SU-DHL-6 (cell line): ENCODE data around the gene NAV2.

ENCODE experiments used
- H2AFZ ChIP-seq: fragments of 200-600 bp; sonication (generic); 2 replicates; pipeline ENCODE4 v1.6.1; 2014; ENCODE audit warnings: low read depth, mild to moderate bottlenecking, moderate library complexity, mixed read lengths, antibody characterized with exemption, low read length; ENCODE audit not compliant: severe bottlenecking
- H3F3A ChIP-seq: fragments of 200-600 bp; shearing (Covaris generic); 2 replicates; pipeline ENCODE4 v1.6.0; 2016; ENCODE audit warnings: antibody characterized with exemption, mild to moderate bottlenecking; ENCODE audit not compliant: insufficient read depth
- H3K27ac ChIP-seq: fragments of 200-600 bp; sonication (generic); 2 replicates; pipeline ENCODE4 v1.5.1; 2016; ENCODE audit warnings: low read depth, mild to moderate bottlenecking, low read length, moderate library complexity, mixed read lengths
- H3K27me3 ChIP-seq: fragments of 200-600 bp; sonication (generic), shearing (Covaris generic); 2 replicates; pipeline ENCODE4 v1.6.0; 2014; ENCODE audit warnings: mild to moderate bottlenecking, low read length
- H3K36me3 ChIP-seq: fragments of 200-600 bp; sonication (generic); 2 replicates; pipeline ENCODE4 v1.6.1; 2014; ENCODE audit warnings: mild to moderate bottlenecking, low read length, mixed read lengths
- H3K4me2 ChIP-seq: fragments of 300-600, 200-600 bp; shearing (Covaris generic), sonication (generic); 2 replicates; pipeline ENCODE4 v1.6.0; 2014; ENCODE audit warnings: low read length, low read depth, mild to moderate bottlenecking; ENCODE audit not compliant: poor library complexity, severe bottlenecking
- H3K4me3 ChIP-seq: fragments of 200-600 bp; sonication (generic); 2 replicates; pipeline ENCODE4 v1.5.1; 2014; ENCODE audit warnings: antibody characterized with exemption, low read length, mild to moderate bottlenecking, mixed read lengths; ENCODE audit not compliant: insufficient read depth, poor library complexity, severe bottlenecking
- H3K79me2 ChIP-seq: fragments of 200-600 bp; sonication (generic); 2 replicates; pipeline ENCODE4 v1.6.1; 2014; ENCODE audit warnings: mild to moderate bottlenecking, low read length, moderate library complexity; ENCODE audit not compliant: insufficient read depth
- H3K9ac ChIP-seq: fragments of 200-600 bp; sonication (generic); 2 replicates; pipeline ENCODE4 v1.7.0; 2014; ENCODE audit warnings: mild to moderate bottlenecking, low read length
- H3K9me2 ChIP-seq: fragments of 200-600 bp; sonication (generic); replicated peaks from 2 replicates; pipeline ENCODE4 v1.6.1; 2014; ENCODE audit warnings: low read length; ENCODE audit not compliant: insufficient read depth
- H3K9me3 ChIP-seq: fragments of 200-600 bp; sonication (generic); 2 replicates; pipeline ENCODE4 v1.6.1; 2014; ENCODE audit warnings: low read length, mixed read lengths; ENCODE audit not compliant: insufficient read depth
- H4K20me1 ChIP-seq: fragments of 200-600 bp; sonication (generic); 2 replicates; pipeline ENCODE4 v1.6.1; 2014; ENCODE audit warnings: low read depth, mild to moderate bottlenecking, antibody characterized with exemption, low read length, moderate library complexity, mixed read lengths
- EZH2phosphoT487 ChIP-seq: fragments of 200-600 bp; sonication (generic), shearing (Covaris generic); conservative IDR thresholded peaks from 2 replicates; pipeline ENCODE4 v1.6.1; 2018; ENCODE audit warnings: mild to moderate bottlenecking, antibody characterized with exemption, low read length, moderate library complexity, mixed read lengths
- TF ChIP-seq, protein P1 (sequence below): fragments of 200-600 bp; sonication (generic); IDR thresholded peaks from one replicate; pipeline ENCODE4 v1.5.1; 2017; ENCODE audit warnings: antibody characterized with exemption, mild to moderate bottlenecking, low read length, moderate library complexity; ENCODE audit not compliant: insufficient read depth, poor library complexity, severe bottlenecking

NAV2 gene

DNA sequence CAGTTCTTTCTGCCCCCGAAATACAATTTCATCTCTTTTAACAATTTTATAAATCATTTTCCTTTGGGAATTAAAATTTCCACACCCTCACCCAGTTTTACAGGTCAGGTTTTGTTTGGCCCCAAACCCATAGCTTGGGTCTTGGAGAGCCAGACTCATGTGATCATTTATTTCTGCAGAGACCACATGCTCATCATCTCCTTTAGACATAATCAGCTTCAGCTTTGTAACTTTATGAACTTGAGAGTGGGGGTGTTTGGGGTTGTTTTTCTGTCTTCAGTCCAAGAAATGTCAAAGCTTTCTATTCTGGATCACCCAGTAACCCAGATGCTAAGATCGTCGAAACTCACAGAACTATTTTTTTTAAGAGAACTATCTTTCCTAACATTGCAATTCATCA is 376.7 kb downstream of the NAV2 start:
- Histone ChIP-seq H2AFZ (no peak overlapping the region), H3K9me3 (no peaks in the 10 kb centered on the region), H3K36me3 (no peaks in the 10 kb centered on the region), H3F3A (no peaks in the 10 kb centered on the region; the same call in 1 of the 2 replicates), H3K79me2 (no peaks in the 10 kb centered on the region), H3K27ac (peak overlapping the region; percentile 51), H4K20me1 (no peaks in the 10 kb centered on the region), H3K9ac (no peak overlapping the region), H3K4me3 (no peak overlapping the region), H3K9me2 (no peaks in the 10 kb centered on the region), H3K27me3 (no peaks in the 10 kb centered on the region), H3K4me2 (peak overlapping the region; percentile 32)
- no peak for TF ChIP-seq EZH2phosphoT487
- TF ChIP-seq, protein P1, sequence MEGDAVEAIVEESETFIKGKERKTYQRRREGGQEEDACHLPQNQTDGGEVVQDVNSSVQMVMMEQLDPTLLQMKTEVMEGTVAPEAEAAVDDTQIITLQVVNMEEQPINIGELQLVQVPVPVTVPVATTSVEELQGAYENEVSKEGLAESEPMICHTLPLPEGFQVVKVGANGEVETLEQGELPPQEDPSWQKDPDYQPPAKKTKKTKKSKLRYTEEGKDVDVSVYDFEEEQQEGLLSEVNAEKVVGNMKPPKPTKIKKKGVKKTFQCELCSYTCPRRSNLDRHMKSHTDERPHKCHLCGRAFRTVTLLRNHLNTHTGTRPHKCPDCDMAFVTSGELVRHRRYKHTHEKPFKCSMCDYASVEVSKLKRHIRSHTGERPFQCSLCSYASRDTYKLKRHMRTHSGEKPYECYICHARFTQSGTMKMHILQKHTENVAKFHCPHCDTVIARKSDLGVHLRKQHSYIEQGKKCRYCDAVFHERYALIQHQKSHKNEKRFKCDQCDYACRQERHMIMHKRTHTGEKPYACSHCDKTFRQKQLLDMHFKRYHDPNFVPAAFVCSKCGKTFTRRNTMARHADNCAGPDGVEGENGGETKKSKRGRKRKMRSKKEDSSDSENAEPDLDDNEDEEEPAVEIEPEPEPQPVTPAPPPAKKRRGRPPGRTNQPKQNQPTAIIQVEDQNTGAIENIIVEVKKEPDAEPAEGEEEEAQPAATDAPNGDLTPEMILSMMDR: no peak

DNA sequence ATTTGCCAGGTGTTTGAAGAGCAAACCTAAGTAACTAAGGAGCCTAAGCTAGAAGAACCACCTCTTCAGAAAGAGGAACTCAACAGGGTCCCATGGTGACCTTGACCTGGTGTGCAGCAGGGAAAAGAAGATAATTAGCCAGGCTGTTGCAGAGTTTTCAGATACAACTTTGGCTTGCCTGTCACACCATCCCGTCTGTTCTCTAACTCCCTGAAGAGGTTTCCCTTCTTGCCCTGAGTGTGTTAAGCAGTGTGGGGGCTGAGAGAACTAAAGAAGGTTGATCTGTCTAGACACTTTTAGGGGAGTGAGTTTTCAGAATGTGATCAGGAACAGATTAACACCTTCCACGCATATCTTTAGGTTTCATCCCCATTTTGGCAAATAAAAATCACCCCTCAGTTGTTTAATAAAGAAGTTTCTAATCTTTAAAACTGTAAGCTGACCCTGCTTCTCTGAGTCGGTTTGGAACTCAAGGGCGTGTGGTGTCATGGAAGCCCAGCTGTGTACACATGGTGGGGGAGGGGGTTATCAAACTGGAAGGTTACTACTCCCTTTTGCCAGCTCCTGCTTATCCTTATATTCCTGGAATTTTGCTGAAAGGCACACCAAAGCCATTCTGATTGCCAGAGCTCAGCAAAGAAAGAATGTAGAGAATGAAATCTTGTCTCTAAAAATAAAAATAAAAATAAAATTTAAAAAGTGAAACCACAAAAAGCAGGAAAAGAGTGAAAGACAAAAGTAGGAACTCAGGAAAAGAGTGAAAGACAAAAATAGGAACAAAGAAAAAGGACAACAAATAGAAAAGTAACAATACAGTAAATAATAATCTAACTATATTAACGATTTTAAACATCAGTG is 377.4 kb downstream of the NAV2 start:
- TF ChIP-seq EZH2phosphoT487: no peak
- TF ChIP-seq, protein P1: no peak
- H3F3A ChIP-seq: no peaks in the 10 kb centered on the region; the same call in 1 of the 2 replicates
- H3K36me3 ChIP-seq: no peaks in the 10 kb centered on the region
- no peaks in the 10 kb centered on the region for H3K9me2 ChIP-seq
- no peaks in the 10 kb centered on the region for H3K9me3 ChIP-seq
- H3K4me2 ChIP-seq: peak overlapping the region; percentile 32
- no peak overlapping the region for H2AFZ ChIP-seq
- H3K79me2 ChIP-seq: no peaks in the 10 kb centered on the region
- H3K9ac ChIP-seq: no peak overlapping the region
- H3K4me3 ChIP-seq: no peak overlapping the region
- H3K27me3 ChIP-seq: no peaks in the 10 kb centered on the region
- H3K27ac ChIP-seq: peak overlapping the region; percentile 51
- H4K20me1 ChIP-seq: no peaks in the 10 kb centered on the region

DNA sequence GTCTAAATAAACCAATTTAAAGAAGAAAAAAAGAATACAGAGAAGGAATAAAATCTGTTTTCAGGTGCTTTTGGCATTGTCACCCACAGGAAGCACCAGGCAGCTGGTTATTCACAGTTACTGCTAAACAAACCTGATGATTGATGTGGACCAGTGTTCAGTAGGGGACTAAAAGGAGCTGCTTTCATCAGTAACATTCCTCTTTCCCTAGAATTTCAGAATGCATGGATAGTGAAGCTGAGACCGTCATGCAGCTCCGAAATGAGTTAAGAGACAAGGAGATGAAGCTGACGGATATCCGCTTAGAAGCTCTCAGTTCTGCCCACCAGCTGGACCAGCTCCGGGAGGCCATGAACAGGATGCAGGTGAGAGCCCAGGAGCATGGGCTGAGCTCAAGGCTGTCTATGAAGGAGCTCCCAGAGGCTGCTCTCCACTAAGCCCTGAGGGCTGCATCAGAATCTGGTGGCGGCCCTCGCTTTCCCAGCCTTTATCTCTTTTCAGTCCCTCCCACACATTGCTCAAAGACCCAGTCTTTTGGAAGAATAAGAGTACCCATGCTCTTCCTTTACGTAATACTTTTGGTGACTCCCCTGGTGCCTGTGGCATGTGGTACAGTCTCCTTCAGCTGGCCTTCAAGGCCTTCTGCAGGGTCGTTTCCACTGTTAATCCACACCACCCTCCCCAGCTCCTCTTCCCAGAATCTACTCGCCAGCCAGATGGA is 378.2 kb downstream of the NAV2 start:
- H3F3A ChIP-seq: no peaks in the 10 kb centered on the region; the same call in 1 of the 2 replicates
- no peak overlapping the region for H3K4me3 ChIP-seq
- no peaks in the 10 kb centered on the region for H3K79me2 ChIP-seq
- H3K9me2 ChIP-seq: no peaks in the 10 kb centered on the region
- no peaks in the 10 kb centered on the region for H4K20me1 ChIP-seq
- no peaks in the 10 kb centered on the region for H3K36me3 ChIP-seq
- H3K9me3 ChIP-seq: no peaks in the 10 kb centered on the region
- H3K27me3 ChIP-seq: no peaks in the 10 kb centered on the region
- TF ChIP-seq, protein P1: no peak
- no peak for TF ChIP-seq EZH2phosphoT487
- H3K4me2 ChIP-seq: no peak overlapping the region
- H3K9ac ChIP-seq: no peak overlapping the region
- no peak overlapping the region for H2AFZ ChIP-seq
- H3K27ac ChIP-seq: no peak overlapping the region
